Measurements from ENCODE around the gene SCUBE2.
A peak's percentile ranks its signal among the peaks of the same experiment; 100 is the strongest.

Gene SCUBE2

DNA sequence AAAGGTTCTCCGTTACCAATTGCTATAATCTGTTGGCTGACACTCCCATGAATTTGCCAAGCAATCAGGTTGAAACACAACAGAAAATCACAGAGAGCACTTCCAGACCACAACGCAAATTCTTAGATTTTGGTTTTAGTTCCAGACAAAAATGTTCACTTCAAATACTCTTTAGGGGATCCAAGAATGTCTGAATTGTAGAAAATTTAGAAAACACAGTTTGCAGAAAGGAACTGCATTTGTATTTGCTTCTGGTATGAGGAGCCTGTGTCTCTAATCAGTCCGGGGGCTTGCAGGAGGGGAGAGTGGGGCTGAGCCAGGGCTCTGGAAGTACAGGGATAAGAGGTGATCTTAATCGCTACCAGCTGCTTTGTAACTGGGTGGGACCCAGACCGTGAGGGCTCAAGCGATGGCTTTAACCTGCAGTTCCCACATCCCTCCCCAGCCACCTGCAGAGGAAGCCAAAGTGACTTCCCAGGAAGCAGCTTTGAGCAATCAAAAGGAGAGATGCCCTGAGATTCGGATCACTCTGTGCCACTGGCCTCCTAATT is 18.7 kb downstream of the SCUBE2 start:
- DNase-seq, result no peak

DNA sequence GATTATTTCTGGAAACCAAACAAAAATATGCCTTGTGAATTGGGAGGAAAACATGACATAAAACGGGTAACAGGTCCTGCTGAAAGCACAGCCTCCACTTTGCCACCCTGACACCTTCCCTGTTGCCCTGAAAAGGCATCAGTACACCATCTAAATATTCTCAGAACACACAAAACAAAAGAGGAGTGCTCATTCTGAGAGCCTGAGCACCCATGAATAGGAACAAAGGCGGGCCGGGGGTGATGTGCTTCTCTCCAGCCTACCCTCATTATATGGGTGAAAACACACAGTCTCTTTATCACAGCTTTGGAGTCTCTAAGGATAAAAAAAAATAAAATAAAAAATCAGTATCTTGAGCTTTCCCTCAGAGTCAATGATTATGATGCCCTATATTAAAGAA is 19.7 kb downstream of the SCUBE2 start:
- no peak for DNase-seq

DNA sequence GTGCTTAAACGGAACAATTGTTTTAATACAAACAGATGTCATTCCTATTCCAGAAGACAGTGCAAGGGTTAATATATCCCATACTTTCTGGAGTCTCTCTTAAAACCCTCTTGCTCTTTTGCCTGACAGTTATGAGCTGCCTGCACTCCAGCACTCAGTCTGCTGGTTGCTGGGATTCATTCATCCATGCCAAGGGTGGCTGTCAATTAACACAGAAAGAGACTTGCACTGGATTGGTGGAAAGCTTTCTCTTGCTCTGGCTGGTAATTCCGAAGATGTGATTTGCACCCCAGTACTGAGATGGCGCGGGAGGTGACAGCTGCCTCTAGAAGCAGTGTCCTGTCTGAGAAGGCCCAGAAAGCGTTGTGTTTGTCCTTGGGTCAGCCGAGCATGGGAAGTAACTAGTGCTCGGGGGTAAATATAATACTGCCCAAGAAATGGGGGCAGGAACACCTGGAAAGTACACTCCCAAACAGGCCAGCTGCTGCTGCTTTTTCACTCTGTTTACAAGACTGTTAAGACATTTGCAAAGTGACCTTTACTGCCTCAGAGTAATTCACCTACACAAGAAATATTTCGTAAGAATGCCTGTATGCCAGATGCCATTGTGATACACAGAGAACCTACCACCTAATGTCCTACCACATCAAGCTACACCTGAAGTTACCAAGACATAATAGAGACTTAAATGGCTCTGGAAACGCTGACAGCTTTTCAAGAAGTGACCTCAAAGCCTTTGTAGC is 20.5 kb downstream of the SCUBE2 start:
- DNase-seq, result no peak

DNA sequence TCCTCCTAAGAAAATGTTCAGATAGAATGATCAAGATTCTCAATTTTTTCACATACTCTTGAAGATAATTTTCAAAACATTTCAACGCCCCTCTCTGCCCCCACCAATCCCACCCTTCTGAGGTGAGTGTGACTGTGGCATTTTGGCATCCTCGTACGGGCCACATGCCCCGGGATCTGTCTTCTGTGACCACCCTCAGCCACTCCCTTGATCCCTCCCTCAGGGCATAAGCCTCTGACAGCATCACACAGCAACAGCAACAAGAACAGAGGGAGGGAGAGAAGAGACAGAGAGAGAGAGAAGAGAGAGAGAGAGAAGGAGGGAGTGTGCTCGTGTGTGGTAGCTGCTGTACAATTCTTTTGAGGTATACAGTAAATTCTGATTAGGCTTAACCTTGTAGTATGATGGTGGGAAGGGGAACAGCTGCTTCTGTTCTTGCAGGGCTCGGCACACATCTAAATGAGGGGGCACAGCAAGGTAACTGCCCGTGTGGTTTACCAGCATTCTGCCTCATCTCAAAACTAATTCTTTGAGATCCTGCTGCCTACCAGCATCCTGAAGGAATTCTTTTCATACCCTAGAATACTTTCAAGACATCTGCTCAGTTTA is 21.4 kb downstream of the SCUBE2 start:
- no peak for DNase-seq

DNA sequence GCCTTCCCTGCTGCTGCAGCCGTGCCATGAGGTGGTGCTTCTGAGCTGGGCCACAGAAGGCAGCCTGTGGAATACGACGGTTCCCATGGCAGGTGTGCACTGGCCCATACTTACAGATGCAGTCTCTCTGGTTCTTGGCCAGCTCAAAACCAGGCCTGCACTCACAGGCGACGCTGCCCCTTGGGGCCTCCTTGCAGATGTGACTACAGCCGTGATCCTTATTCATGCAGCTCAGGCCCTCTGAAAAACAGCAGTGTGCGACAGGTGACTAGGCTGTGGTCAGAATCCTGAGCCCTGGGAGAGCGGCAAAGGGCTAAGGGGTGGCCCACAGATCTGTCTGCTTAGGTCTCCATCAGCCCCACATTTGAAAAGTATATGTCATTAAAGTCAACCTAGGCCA is 22.1 kb downstream of the SCUBE2 start:
- DNase-seq, result no peak

DNA sequence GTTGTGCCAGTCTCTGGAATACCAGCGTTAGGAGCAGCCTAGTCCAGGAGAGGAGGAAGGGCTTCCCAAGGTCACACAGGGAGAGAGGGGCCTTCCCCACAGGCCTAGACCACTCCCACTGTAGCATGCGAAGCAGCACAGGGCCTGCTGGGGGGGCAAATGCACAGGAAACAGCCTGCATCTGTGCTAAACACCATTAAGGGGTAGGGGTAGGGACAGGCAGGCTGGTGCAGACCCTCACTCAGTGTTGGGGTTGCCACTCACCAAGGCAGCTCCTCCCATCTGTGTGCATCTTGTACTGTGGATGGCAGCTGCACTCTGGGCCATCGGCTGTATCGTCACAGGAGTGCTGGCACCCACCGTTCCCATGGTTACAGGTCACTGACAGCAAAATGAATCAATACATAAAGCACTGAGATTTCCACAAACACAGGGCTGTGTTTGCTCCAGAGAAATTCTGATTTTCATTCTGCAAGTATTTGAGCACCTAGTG is 24.9 kb downstream of the SCUBE2 start:
- no peak for DNase-seq

DNA sequence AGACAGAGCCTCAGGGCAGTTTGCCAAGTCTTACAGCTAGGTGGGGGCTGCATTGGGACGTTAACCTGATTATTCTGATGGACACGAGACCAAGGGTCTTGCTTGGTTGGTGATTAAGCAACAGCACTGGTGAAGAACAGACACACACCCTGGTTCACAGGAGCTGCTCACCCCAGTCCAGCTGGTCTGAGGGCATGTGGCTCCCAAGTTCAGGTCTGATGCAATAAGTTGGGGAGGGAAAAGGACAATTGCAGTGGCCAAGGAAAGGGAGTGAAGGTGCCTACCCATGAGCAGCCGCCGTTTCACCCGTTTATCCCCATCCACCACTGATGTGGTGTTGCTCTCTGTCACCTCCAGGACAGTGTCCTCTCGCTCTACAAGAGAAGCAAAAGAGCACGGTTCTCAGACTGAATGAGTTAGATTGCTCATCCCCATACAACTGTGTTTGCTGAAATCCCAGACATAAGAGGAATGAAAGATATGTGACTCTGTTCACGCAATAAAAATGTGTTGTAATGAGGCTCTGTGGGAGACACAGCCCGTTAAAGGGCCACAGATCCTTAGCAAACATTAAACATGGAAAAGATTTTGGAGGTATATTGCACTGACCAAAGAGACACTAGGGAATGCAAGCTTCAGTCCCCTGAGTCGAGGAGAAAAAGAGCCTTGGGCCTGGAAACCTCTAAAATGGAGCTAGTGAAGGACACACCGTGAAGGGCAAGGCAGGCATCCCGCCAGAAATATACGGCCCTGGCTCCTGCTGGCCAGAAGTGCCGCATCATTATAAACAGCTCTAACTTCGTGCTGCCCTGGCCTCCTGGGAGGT is 25.6 kb downstream of the SCUBE2 start:
- DNase-seq, result no peak

DNA sequence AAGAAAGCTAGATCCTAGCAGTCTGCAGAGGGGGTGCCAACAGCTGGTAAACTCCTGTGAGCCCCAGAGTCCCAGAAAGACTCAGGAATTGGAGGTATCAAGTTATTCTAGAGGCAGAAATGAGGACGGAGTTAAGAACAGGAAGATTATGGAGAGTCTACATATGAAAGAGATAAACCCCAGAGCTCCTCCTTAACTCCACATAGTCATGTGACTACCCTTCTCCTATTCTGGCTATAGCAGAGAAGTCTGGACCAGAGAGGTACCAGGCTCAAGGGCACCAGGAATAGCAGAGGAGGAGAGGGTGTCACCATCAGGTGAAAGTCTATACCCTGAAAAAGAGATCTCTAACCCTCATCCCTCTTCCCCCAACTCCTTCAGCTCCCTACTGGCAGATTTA is 29.6 kb downstream of the SCUBE2 start:
- DNase-seq, result no peak

DNA sequence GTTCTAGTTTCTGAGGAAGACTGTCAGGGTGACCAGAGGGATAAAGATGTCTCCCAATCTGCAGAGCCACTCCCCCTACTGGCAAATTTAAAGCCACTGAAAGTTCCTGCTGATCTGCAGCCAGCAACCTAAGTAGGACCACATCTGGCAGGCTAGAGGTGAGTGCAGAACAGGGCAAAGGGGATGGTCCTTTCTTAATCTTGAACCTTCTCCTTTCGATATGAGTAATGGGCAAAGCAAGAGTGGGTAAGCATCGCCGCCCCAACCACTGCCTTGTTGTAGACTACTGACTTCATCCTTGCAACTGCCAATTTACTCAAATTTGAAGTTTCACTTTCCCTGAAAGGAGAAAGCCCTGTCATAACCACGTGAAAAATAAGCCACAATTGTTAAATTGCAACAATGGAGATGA is 30.7 kb downstream of the SCUBE2 start:
- DNase-seq, result no peak

DNA sequence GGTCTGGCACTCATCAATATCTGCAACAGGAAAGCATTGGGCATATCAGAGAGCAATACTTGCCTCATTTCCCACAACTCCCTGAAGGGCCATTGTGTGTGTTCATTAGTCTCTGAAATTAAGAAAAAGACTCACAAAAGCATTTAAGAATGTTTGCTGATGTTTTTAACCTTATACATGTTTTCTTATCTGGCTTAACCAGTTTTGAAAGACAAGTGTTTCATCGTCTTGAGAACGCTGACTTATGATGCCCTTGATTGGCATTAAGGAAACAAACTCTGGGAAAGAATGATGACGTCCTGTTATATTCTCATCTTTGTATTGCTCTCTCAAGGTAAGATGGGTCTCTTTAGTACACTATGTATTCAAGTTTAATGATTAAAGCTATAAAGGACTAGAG is 32.0 kb downstream of the SCUBE2 start:
- DNase-seq, result no peak

DNA sequence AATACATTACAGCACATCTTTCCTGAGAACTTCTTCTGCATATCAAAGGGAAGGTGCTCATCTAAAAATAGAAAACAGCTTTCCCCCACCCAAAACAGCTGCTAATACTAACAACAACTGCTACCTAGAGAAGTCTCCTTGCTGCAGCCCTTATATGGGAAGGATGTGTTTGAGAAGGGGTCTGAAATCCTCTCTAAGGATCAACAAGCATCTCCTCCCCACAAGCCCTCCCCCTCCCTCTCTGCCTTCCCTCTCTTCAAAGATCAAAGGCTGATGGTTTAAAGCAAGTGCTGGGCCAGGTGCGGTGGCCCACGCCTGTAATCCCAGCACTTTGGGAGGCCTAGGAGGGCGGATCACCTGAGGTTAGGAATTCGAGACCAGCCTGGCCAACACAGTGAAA is 33.5 kb downstream of the SCUBE2 start:
- DNase-seq, result no peak

DNA sequence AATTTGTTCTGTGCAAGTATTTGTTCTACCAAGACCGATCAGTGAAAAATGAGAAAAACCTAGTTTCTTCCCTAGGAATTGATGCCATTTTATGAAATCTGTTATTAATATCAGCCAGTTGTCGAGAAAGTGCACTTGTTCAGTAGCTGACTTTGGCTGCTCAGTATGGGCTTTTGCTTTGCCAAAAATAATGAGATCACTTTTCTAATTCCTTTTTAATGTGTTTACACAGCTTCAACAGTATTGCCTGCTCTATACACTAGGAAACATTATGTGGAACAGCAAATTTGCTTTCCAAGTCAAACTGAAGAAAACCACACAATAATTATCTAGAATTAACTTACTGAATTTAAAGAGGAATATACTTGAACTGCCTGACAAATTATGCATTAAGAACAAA is 34.4 kb downstream of the SCUBE2 start:
- peak; percentile 22 for DNase-seq

DNA sequence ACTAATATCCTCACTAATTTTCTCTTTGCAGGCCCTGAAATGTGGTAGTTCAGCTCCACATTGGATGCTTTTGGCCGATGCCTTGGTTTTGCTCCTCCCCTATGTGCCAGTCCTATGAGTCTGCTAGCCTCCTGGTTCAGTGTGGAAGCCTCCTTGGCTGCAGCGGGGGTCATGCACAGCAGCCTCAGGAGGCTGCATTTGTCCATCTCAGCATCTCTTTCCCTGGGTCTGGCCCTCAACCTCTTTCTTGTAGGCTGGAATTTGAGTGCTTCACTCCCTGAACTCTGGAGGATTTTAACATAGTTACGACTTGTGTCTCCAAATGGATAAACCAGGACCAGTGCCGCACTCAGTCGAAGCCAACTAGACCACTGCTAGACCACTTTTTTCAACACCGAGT is 34.9 kb downstream of the SCUBE2 start:
- no peak for DNase-seq

DNA sequence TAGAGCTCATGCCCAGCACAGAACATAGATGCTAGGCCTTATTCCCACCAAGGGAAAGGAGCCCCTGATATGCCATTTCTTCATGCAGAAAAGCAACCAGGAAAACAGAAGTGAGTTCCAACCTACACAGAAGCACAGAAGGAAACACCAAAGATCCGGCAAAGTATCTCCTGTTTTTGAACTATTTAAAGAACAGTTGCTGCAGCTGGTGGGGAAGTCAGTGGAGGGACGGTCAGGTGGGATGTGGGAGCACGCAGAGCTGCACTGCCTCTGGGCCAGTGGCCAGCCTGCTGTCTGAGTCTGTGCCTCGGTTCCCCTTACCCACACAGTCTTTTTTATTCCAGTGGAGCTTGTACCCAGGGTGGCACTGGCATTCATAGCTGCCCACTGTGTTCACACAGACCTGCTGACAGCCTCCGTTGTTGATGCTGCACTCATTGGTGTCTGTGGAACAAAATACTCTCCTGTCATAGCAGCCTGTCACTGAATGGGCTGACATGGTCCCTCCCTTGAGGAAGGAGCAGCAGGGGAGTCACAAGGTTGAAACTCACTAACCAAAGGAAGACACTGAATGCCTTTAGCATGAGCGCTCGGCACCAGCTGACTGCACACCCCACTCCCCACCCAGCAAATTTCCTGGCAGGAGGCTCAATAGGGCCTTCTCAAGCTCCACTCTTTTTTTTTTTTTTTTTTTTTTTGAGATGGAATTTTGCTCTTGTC is 37.9 kb downstream of the SCUBE2 start:
- no peak for DNase-seq

DNA sequence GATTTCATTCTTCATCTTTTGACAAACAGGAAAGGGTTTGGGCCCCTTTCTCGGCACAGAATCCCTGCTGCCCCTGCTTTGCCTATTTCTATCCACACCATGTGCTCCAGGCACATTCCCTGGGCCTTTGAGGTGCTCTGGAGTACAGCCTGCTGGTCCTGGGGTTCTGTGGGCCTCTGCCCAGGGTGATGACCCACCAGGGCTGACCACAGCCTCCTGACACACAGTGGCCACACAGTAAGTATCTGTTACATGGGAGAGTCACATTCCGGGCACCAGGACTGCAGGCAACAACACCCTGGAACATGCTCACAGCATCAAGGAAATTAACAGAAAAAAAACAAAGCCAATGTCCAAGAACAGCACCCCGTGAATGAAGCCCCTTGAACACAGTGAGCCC is 39.1 kb downstream of the SCUBE2 start:
- DNase-seq, result no peak

DNA sequence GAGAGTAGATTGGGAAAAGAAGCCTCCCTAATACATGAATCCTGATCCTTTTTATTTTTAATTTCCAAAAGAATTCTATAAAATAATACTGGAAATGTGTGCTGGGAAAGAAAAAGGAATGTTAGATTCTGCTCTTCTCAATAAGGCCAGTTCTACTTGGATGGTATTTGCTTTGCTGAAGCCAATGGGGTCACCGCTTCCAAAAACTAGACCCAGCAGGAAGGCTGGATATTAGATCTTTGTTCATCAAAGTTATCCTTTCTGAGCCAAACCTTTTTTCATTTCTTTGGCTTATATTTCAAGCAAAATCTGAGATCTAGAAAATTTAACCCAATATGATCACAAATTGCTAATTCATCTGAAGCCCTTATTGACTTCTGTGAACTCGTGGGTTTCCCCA is 41.4 kb downstream of the SCUBE2 start:
- DNase-seq, result no peak

DNA sequence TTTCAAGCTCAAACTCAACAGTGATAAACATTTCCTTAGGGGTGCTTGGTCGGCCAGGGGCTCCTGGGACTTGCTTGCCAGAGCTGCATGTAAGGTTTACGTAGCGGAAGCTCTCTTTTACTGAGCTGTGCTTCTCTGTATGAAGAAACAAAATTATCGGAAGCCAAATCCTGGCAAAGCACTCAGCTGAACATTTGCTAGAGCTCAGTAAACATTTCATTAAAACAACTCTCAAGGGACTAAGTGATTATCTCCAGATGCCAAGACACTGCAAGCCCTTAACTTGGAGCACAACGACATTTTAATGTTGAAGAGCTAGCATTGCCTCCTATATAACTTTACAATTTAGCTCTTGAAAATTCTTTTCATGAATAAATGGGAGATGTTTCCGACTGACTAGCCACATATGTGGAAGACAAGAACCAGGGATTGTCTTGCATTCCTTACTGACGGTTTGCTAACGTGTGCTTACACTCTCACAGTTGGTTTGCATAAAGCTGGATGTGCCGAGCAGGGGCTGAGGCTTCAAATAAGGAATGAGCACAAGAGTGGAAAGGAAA is 43.4 kb downstream of the SCUBE2 start:
- DNase-seq, result peak; percentile 41

DNA sequence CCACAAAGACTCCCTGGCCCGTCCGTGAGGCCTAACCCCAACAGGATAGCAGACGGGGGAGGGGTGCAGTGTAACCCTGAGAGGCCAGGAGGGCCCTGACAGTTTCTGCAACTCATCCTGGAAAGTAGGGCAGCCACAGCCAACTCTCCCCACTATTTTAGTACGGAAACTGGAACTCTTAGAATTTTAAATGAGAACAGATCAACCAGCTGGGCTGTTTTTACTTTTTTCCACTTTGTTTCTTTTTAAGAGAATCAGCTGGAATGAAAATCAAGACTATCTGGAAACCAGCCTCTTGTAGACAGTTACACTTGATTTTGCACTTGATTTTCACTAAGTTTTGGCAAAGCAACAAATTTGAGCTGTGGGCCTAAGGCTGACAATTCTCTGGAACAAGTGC is 44.9 kb downstream of the SCUBE2 start:
- DNase-seq, result no peak

DNA sequence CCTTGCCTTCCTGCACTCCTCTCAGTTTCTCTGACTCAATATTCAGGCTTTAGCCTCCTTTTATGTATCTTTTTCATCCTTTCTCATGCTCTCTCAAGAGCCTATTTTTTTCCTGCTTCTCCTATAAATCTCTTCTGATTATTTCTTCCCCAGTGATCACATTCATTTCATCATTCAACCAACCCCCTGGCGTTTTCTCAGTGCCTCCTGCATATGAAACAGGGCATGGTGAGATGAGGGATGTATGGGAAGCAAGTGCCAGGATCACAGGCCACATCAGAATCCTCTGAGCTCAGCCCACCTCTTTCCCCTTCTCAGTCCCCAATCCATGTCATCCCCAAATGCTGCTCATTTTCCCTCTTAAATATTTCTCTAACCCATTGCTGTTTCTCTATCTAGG is 48.9 kb downstream of the SCUBE2 start:
- DNase-seq, result no peak

DNA sequence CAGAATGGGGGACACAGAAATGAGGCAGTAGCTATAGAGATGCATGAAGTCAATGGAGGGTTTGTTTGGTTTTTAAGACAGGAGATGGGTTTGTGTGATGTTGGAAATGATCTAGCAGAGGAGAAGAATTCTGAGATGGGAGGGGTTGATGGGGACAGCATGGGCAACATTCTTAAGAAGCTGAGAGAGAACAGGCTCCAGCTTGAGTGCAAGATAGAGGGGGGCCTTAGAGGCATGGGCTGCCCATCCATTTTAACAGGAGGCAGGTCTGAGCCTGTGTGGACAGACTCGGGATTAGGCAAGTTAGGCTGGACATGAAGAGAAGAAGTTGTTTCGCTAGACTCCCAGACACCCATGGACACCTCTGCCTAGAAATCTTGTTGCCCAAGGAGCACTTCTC is 49.7 kb downstream of the SCUBE2 start:
- DNase-seq, result no peak

DNA sequence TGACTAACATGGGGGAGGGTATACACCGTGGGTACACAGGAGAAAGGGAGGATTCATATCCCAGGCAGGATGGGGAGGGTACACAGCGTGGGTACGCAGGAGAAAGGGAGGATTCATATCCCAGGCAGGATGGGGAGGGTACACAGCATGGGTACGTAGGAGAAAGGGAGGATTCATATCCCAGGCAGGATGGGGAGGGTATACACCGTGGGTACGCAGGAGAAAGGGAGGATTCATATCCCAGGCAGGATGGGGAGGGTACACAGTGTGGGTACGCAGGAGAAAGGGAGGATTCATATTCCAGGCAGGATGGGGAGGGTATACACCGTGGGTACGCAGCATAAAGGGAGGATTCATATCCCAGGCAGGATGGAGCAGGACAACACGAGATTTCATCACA is 51.0 kb downstream of the SCUBE2 start:
- DNase-seq, result no peak

DNA sequence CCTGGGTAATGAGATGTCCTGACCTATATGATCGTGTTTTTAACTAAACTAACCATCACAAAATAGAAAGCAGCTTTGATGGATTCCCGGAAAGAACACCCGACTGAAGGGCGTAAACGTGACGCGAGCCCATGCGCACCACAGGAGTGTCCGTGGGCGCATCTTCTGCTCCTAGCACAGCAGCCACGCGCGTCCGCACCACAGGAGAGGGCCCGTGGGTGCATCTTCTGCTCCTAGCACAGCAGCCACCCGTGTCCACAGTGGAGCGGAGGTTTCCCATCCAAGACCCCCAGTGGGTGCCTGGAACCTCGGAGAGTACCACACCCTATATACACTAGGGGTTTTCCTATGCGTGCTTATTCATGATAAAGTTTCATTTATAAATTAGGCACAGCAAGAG is 51.5 kb downstream of the SCUBE2 start:
- no peak for DNase-seq

DNA sequence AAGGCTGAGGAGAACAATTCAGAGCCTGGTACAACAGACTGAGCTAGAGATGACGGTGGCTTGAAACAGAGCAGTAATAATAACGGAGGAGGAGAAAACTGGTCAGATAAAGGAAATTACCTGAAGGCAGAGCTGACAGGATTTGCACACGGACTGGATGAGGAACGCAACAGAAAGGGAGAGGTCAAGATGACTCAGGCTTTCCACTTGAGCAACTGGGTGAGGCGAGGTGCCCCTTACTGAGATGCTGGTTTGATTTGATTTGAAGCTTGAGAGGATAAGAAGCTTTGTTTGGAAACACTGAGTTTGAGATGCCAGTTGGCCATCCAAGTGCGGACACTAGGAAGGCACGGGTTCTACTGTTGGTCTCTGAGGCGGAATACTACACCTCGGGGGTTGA is 52.2 kb downstream of the SCUBE2 start:
- DNase-seq, result no peak
